Activated CD8-positive, alpha-beta memory T cell treated with anti-CD3 and anti-CD28 coated beads, Interleukin-2, amount 50 U/mL, for 48 hours (primary cell): Measurements from ENCODE around the gene FCGBP.
"Not testable (repeated sequence)": the region's sequence is repeated elsewhere in the genome, so short reads cannot be mapped to it uniquely, and the experiment has no call there.

Experiments
- DNase-seq: peaks from one replicate; pipeline ENCODE4 v3.0.0-alpha.2; 2020

FCGBP gene

GRCh38 chr19:39889872-39890754 lies 44.3 kb downstream of the FCGBP start:
- DNase-seq, result not testable (repeated sequence)

- not testable (repeated sequence) for DNase-seq
These were observed 46.9 kb downstream of the FCGBP start for GRCh38 chr19:39887456-39887951.

GRCh38 chr19:39885821-39886554 lies 48.4 kb downstream of the FCGBP start:
- DNase-seq, result not testable (repeated sequence)

- DNase-seq, result not testable (repeated sequence)
These were observed 49.7 kb downstream of the FCGBP start for GRCh38 chr19:39884721-39885120.
